ENCODE data around the gene IFT25.

The IFT25 gene

DNA sequence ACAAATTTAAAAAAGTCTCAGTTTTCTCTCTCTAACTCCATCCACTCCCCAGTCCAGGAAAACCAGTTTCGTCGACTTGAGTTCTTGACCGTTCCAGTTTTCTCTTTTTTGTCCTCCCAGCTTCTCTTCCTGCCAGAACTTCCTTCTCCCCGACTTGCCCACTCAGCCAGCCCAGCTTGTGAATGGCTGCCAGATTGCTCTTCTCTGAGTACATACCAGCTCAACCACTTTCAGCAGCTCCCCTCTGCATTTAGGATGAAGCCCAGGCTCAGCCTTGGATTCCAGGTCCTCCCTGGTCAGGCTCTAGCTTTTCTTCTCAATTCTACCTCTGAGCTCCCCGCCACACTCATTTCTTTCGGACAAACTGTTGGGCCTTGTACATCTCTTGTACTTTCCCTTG lies 50.1 kb downstream of the IFT25 start:
- ChIA-PET POLR2A (no interaction called here), CTCF (interaction anchor here (1.1 kb wide), 1 partner anchor 34 kb away, joined by 3 read pairs; no protein-coding TSS in a partner anchor)
- no peaks in the 10 kb centered on the region; the same call in 1 of the 2 replicates for H3K4me1 ChIP-seq (ENCODE audit: control insufficient read depth, insufficient read depth, low read length)
- no peak for TF ChIP-seq PRDM6 (tag by site-specific recombination; IDR thresholded peaks at IDR 0.05)
- TF ChIP-seq ZXDB (tag by site-specific recombination; IDR thresholded peaks at IDR 0.05), result no peak
- TF ChIP-seq ZNF560 (tag by site-specific recombination; IDR thresholded peaks at IDR 0.05; ENCODE audit: borderline replicate concordance), result no peak
- no peak for TF ChIP-seq ZNF404 (tag by site-specific recombination; IDR thresholded peaks at IDR 0.05)
- no peak for TF ChIP-seq ZNF664 (tag by site-specific recombination; IDR thresholded peaks at IDR 0.05)
- no peak for TF ChIP-seq ZNF549 (tag by site-specific recombination; IDR thresholded peaks at IDR 0.05)
- TF ChIP-seq ZNF521 (tag by site-specific recombination; IDR thresholded peaks at IDR 0.05), result no peak
- TF ChIP-seq, protein P1, sequence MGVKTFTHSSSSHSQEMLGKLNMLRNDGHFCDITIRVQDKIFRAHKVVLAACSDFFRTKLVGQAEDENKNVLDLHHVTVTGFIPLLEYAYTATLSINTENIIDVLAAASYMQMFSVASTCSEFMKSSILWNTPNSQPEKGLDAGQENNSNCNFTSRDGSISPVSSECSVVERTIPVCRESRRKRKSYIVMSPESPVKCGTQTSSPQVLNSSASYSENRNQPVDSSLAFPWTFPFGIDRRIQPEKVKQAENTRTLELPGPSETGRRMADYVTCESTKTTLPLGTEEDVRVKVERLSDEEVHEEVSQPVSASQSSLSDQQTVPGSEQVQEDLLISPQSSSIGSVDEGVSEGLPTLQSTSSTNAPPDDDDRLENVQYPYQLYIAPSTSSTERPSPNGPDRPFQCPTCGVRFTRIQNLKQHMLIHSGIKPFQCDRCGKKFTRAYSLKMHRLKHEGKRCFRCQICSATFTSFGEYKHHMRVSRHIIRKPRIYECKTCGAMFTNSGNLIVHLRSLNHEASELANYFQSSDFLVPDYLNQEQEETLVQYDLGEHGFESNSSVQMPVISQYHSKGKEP (tag by site-specific recombination; IDR thresholded peaks at IDR 0.05), result no peak
- no peak for TF ChIP-seq ZNF221 (tag by site-specific recombination; IDR thresholded peaks at IDR 0.05; ENCODE audit: borderline replicate concordance)
- no peak for TF ChIP-seq GLIS1 (tag by site-specific recombination; IDR thresholded peaks at IDR 0.05)
- TF ChIP-seq ZNF548 (tag by site-specific recombination; IDR thresholded peaks at IDR 0.05), result no peak
- H3K9me3 ChIP-seq (ENCODE audit: control insufficient read depth, insufficient read depth, low read depth, low read length), result no peaks in the 10 kb centered on the region
- no peak overlapping the region for H3K27ac ChIP-seq (ENCODE audit: extremely low read depth, low read depth, low read length)
- H3K36me3 ChIP-seq (ENCODE audit: control insufficient read depth in 2 of 2, insufficient read depth in 1 of 2, low read length in 2 of 2), result no peaks in the 10 kb centered on the region
- no peak overlapping the region for H3K4me3 ChIP-seq (ENCODE audit: low read depth, low read length)

DNA sequence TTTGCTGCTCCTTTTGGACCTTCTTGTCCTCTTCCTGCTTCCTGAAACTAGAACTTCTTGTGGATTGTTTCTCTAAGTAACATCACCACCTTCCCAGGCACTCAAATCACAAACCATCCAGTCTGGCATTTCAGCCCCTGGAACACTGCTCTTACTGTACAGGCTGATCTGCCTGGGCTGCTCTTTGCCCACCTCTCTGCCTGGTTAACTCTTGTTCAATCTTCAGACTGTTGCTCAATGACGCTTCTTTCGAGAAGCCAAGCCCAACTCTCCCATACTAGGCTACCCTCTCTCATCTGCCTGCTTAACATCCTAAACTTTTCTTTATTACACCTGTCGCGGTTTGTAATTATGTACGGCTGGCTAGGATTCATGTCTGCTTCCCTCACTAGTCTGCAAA lies 50.9 kb downstream of the IFT25 start:
- ChIA-PET CTCF (interaction anchor here (1.1 kb wide), 1 partner anchor 34 kb away, joined by 3 read pairs; no protein-coding TSS in a partner anchor), POLR2A (no interaction called here)
- TF ChIP-seq ZNF10 (tag by site-specific recombination; IDR thresholded peaks at IDR 0.05) (no peak), SCRT2 (tag by site-specific recombination; IDR thresholded peaks at IDR 0.05) (peak; percentile 47; the same call in 1 of the 2 replicates)
- Histone ChIP-seq H3K9me3 (ENCODE audit: control insufficient read depth, insufficient read depth, low read depth, low read length) (no peaks in the 10 kb centered on the region), H3K36me3 (ENCODE audit: control insufficient read depth in 2 of 2, insufficient read depth in 1 of 2, low read length in 2 of 2) (no peaks in the 10 kb centered on the region), H3K4me3 (ENCODE audit: low read depth, low read length) (no peak overlapping the region), H3K4me1 (ENCODE audit: control insufficient read depth, insufficient read depth, low read length) (no peaks in the 10 kb centered on the region; the same call in 1 of the 2 replicates), H3K27ac (ENCODE audit: extremely low read depth, low read depth, low read length) (no peak overlapping the region)

- no peak for TF ChIP-seq ZNF211 (tag by site-specific recombination; IDR thresholded peaks at IDR 0.05; ENCODE audit: low read depth)
- peak; percentile 65 for TF ChIP-seq ZBTB17 (tag by site-specific recombination; IDR thresholded peaks at IDR 0.05)
- Histone ChIP-seq H3K4me3 (ENCODE audit: low read depth, low read length) (no peak within 1 kb of the TSS), H3K4me1 (ENCODE audit: control insufficient read depth, insufficient read depth, low read length) (no peaks in the 10 kb centered on the region; the same call in 1 of the 2 replicates), H3K36me3 (ENCODE audit: control insufficient read depth in 2 of 2, insufficient read depth in 1 of 2, low read length in 2 of 2) (no peaks in the 10 kb centered on the region), H3K27ac (ENCODE audit: extremely low read depth, low read depth, low read length) (no peak within 1 kb of the TSS), H3K9me3 (ENCODE audit: control insufficient read depth, insufficient read depth, low read depth, low read length) (no peaks in the 10 kb centered on the region)
- CTCF ChIA-PET, result interaction anchor here (1.1 kb wide), 1 partner anchor 65 kb away, joined by 4 read pairs; no protein-coding TSS in a partner anchor
- POLR2A ChIA-PET, result no interaction called here
Measured at GRCh38 chr1:53893999-53894636, 51.4 kb downstream of the IFT25 start, which contains the start of gene DIO1. Gene DIO1 (plus strand): TSS chr1:53894187. CDS start chr1:53894211, 24 bp downstream.

All from HEK293 (cell line).